NCI-H460 (cell line): ENCODE data around the gene JAKMIP2. TPM values are rescaled to one million over a fixed set of nuclear protein-coding genes. Genes with fewer than 3 reads are reported as not detected.
"Not testable (repeated sequence)": the region's sequence is repeated elsewhere in the genome, so short reads cannot be mapped to it uniquely, and the experiment has no call there.

Experiments used
- DNase-seq: peaks from one replicate; pipeline ENCODE4 v3.0.0-alpha.2; 2016; ENCODE audit warnings: low read depth; ENCODE audit errors: extremely low read depth
- total RNA-seq: library from RNA; depleted of rRNA; stranded (reverse); fragments of >200 nt; shearing (Covaris generic); gene quantifications from 2 replicates; pipeline ENCODE4 v1.2.3, GENCODE V29; 2014

JAKMIP2 gene
- total RNA-seq, 1 experiment from 2014 or later: 0.79 TPM

- DNase-seq: no peak
Measured at GRCh38 chr5:147565524-147565923, 217.0 kb downstream of the JAKMIP2 start.

DNA sequence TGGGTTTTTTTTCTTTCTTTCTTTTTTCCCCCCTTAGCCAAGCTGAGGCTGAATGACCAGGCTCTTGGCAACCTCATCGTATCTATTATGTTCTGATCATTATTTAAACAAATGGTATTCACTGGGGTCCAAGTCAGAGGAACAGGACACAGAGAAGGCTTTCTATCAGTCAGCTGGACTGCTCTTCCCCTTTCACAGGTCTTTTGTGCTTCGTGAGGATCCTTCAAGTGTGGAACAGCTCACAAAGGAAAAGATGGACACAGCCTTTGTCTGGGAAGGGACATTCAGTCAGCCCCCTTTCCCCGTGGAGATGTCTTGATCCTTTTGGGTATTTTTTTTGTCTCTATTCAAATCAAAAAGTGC lies 218.4 kb downstream of the JAKMIP2 start:
- DNase-seq: no peak

DNA sequence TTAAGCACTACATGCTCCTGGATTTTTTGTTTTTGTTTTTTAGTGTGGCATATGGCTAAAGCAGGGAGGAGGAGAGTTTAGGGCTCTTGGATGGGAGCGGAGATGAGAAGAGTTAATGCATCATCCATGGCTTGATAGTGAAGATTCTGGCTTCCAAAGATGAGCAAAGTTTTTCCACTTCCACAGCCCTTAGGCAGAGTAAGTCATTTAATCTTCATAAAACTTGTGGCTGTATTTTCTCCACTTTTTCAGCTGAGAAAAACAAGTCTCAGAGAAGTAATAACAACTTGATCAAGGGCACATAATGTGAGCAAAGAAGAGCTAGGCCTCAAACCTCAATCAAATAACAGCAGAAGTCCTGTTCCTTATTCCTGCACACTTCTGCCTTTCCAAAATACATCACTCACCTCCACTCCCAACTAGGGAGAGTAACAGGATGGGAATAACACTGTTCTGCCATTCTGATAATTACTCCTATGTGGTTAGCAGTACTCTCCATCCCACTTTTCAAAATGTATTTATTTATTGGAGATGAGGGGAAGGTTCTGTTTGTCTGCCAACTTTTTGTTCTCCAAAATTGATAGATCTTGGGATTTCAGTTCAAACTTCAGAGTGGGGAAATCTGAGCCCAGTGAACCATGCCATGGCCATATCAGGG lies 218.9 kb downstream of the JAKMIP2 start:
- DNase-seq: no peak

GRCh38 chr5:147561435-147561834 lies 221.1 kb downstream of the JAKMIP2 start:
- no peak for DNase-seq

DNA sequence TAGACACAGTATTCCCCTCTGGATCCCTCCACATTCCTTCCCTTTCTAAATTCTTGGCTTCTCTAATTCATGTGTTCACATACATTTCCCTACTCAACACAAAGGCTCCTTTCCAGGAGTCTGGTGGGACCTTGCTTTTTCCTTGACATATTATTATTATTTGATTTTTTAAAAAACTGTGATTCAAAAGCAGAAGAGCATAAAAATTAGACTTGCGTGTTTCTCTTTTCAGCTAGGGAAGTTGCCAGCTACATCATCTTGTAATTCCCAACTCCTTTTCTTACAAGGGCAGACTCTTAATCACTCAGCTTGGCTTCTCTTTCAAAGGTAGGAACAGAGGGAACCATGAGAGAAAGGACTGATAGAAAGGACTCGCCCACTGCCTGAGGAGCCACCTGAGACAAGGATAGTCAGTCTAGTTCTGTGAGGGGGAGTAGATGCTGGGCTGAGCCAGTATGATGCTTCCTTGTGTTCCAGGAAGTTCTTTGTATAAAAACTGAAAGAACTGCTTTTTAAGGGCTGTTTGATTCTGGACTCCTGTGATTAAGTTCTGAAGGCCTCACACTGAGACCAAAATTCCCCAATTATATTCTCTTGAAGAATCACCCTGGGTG lies 221.7 kb downstream of the JAKMIP2 start:
- DNase-seq: no peak

DNA sequence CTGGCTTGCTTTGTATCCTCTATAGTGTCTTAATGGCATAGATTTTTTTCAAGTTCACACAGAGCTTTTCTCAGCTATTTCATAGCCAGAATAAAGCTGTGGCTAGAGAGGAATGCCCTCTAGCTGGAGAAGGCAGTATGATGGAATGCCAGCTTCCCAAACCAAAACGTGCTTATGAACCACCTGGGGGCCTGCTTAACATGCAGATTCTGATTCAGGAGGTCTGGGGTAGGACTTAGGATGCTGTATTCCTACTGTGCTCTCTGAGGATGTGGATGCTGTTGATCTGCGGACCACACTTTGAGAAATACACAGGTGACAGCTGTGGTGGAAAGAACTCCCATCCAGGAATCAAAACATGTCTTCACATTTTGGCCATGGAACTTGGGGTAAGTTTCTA lies 222.8 kb downstream of the JAKMIP2 start:
- DNase-seq: no peak

- peak; percentile 16 for DNase-seq
Measured at GRCh38 chr5:147558826-147559225, 223.7 kb downstream of the JAKMIP2 start.

GRCh38 chr5:147557876-147558745 lies 224.4 kb downstream of the JAKMIP2 start:
- no peak for DNase-seq

DNA sequence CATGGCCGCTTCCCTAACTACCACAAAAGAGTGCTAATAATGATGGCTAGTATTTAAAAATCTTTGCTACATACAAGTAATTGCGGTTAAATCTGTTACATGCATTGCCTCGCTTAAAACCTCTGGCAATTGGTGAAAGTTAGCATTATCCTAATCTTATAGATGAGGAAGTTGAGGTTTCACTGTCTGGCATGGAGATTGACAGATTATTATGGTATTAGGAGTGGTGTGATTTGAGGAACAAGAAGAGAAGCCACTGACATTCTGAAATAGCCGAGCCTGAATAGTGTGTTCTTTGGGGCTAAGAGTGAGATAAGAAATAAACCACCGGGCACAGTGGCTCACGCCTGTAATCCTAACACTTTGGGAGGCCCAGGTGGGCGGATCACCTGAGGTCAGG lies 227.4 kb downstream of the JAKMIP2 start:
- no peak for DNase-seq

DNA sequence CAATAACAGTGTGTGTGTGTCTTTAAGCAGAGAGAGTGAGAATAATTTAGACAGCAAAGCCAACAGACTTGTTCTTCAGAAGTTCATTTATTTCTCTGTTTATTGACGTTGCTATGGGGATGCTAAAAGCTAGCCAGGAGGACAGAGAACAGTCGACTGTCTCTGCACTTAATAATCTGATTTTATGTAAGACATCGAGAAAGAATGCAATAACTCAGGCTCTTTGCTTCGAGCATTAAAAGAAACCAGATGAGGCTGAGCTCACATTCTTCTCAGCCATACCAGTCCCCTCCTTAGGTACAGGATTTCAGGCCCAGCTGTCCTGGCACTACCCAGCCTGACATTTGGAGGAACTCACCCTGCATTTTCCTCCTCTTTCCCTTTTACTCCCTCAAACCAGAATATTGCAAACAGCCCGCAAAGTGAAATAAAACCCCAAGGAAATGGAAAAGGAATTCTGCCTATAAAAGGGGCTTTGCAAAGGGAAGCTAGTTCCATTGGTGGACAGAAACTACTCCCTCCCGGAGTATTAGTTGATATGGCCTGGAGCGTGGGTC lies 228.2 kb downstream of the JAKMIP2 start:
- no peak for DNase-seq

- DNase-seq: not testable (repeated sequence)
Measured at GRCh38 chr5:147553817-147554216, 228.7 kb downstream of the JAKMIP2 start.

GRCh38 chr5:147552897-147553296 lies 229.6 kb downstream of the JAKMIP2 start:
- no peak for DNase-seq

DNA sequence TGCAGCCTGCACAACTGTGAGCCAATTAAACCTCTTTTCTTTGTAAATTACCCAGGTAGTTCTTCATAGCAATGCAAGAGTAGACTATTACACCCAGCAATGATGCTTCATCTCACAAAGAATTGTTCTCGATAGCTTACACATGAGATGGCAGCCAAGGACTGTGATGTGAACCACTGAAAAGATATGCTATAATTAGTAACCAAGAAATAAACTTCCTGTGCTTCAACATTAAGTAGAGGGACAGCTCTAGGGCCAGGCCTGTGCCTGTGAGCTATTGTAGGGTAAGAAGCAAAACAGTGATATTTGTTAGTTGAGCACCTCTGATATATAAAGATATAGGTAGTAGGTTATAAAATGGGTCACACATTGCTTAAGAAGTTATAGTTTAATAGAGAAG lies 230.9 kb downstream of the JAKMIP2 start:
- DNase-seq: no peak

DNA sequence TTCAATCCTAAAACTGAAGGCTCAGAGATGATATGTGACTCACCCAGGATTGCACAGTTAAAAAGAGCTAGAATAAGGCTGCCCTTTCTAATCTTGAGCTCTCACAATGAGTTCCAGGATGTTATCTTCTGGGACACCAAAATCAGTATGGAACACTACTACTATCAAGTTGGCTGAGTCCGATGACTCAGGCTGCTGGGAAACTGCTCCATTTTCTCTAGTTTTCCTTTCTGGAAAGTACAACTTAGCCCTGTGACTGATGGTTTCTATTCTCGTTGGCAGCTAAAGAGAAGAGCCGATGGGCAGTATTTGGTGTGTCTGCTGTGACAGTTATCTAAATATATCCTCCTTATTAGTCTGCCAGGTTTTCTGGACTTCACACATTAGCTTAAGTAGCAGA lies 234.8 kb downstream of the JAKMIP2 start:
- DNase-seq: no peak

GRCh38 chr5:147544556-147544955 lies 238.0 kb downstream of the JAKMIP2 start:
- DNase-seq: no peak

DNA sequence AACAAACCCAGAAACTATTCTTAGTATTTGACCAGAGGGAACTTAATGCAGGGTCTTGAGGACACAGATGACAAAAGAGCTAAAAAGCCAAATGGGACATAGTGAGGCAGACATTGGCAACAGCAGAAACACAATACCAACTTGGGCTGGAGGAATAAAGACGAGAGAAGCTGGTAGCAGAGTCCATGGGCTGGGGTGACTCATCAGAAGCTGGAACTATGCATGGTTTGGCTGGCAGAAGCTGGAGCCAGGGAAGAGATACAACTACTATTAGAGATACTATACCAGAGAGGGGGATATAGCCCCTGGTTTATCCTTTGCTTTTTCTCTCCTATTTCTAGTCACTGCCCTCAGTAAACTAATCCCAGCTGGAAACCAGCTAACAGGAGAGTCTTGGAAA lies 243.5 kb downstream of the JAKMIP2 start:
- DNase-seq: no peak

GRCh38 chr5:147538236-147538635 lies 244.3 kb downstream of the JAKMIP2 start:
- no peak for DNase-seq
